HepG2 (cell line): ENCODE data around the gene GPX2. TPM values are rescaled to one million over a fixed set of nuclear protein-coding genes. Genes with fewer than 3 reads are reported as not detected.

ENCODE experiments used
- ARID2 ChIP-seq: sonication (generic); formaldehyde crosslinking; IDR thresholded peaks from 2 replicates; pipeline ENCODE4 v1.8.1; 2022; ENCODE audit warnings: mild to moderate bottlenecking, missing genetic modification reagents, borderline replicate concordance
- DR1 ChIP-seq: sonication (generic); formaldehyde crosslinking; IDR thresholded peaks from 2 replicates; pipeline ENCODE4 v1.8.0; 2021; ENCODE audit warnings: mild to moderate bottlenecking, missing genetic modification reagents, inconsistent platforms
- HNRNPK ChIP-seq: fragments of 200-400 bp; formaldehyde crosslinking; IDR thresholded peaks from 2 replicates; pipeline ENCODE4 v1.6.1; 2018; ENCODE audit warnings: low read length, low read depth, moderate library complexity, mild to moderate bottlenecking; ENCODE audit not compliant: poor library complexity, severe bottlenecking
- NFE2L1 ChIP-seq: sonication (generic); formaldehyde crosslinking; IDR thresholded peaks from 2 replicates; pipeline ENCODE4 v1.4.0; 2020; ENCODE audit warnings: missing genetic modification reagents, mild to moderate bottlenecking, borderline replicate concordance
- PHF20 ChIP-seq: sonication (generic); formaldehyde crosslinking; IDR thresholded peaks from 2 replicates; pipeline ENCODE4 v1.5.0; 2020; ENCODE audit warnings: mild to moderate bottlenecking, missing genetic modification reagents
- PHF5A ChIP-seq: IDR thresholded peaks from one replicate; pipeline ENCODE4 v1.6.1; 2018; ENCODE audit warnings: low read depth, missing genetic modification reagents; ENCODE audit not compliant: unreplicated experiment
- SRF ChIP-seq: IDR thresholded peaks from 2 replicates; pipeline ENCODE4 v1.6.1; 2011; ENCODE audit warnings: mild to moderate bottlenecking, low read depth, low read length, moderate library complexity
- TBX3 ChIP-seq: fragments of 450-650 bp; IDR thresholded peaks from 2 replicates; pipeline ENCODE4 v1.6.1; 2017; ENCODE audit warnings: antibody characterized with exemption, mild to moderate bottlenecking, inconsistent platforms, borderline replicate concordance
- ZNF10 ChIP-seq: sonication (generic); formaldehyde crosslinking; IDR thresholded peaks from 2 replicates; pipeline ENCODE4 v1.4.0; 2020; ENCODE audit warnings: mild to moderate bottlenecking, low read depth, missing genetic modification reagents, borderline replicate concordance
- ZNF224 ChIP-seq: sonication (generic); formaldehyde crosslinking; IDR thresholded peaks from 2 replicates; pipeline ENCODE4 v1.5.0; 2020; ENCODE audit warnings: mild to moderate bottlenecking, missing genetic modification reagents
- ZNF30 ChIP-seq: sonication (generic); formaldehyde crosslinking; IDR thresholded peaks from 2 replicates; pipeline ENCODE4 v1.5.0; 2020; ENCODE audit warnings: mild to moderate bottlenecking, missing genetic modification reagents
- ZNF333 ChIP-seq: sonication (generic); formaldehyde crosslinking; IDR thresholded peaks from 2 replicates; pipeline ENCODE4 v1.4.0; 2020; ENCODE audit warnings: mild to moderate bottlenecking, missing genetic modification reagents, borderline replicate concordance
- ZNF468 ChIP-seq: sonication (generic); formaldehyde crosslinking; IDR thresholded peaks from 2 replicates; pipeline ENCODE4 v1.8.0; 2022; ENCODE audit warnings: mild to moderate bottlenecking, moderate library complexity, missing genetic modification reagents
- ZNF552 ChIP-seq: sonication (generic); formaldehyde crosslinking; IDR thresholded peaks from 2 replicates; pipeline ENCODE4 v1.9.0; 2022; ENCODE audit warnings: missing genetic modification reagents, mild to moderate bottlenecking, borderline replicate concordance
- ZNF577 ChIP-seq: sonication (generic); formaldehyde crosslinking; IDR thresholded peaks from 2 replicates; pipeline ENCODE4 v1.4.0; 2020; ENCODE audit warnings: mild to moderate bottlenecking, low read depth, missing genetic modification reagents, borderline replicate concordance
- polyA plus RNA-seq, 8 experiments: library from polyadenylated mRNA; depleted of rRNA in 3 of 8; stranded (reverse) in 7 of 8; unstranded in 1 of 8; fragments of >200 nt; fragmentation: Illumina TruSeq in 4 of 8; extraction: Trizol in 4 of 8; gene quantifications; 2 replicates each; pipeline versions ENCODE4 v1.2.1 to v1.2.3, GENCODE V29; 2011 to 2016; ENCODE audit warnings: low read depth in 4 of 8, missing spikeins in 1 of 8, mixed read lengths in 1 of 8; ENCODE audit not compliant: insufficient read depth in 1 of 8
- total RNA-seq, 5 experiments: library from RNA; depleted of rRNA; stranded (reverse); fragments of >200 nt; fragmentation: Illumina TruSeq; extraction: Trizol; gene quantifications; 2 replicates each; pipeline ENCODE4 v1.2.3, GENCODE V29; 2016; ENCODE audit warnings: low read depth in 1 of 5
- TF ChIP-seq, protein P1 (sequence below): sonication (generic); formaldehyde crosslinking; IDR thresholded peaks from 2 replicates; pipeline ENCODE4 v1.9.0; 2021; ENCODE audit warnings: missing genetic modification reagents, mild to moderate bottlenecking, borderline replicate concordance
- TF ChIP-seq, protein P2 (sequence below): IDR thresholded peaks from 2 replicates; pipeline ENCODE4 v1.6.1; 2016
- TF ChIP-seq, protein P3 (sequence below): sonication (generic); formaldehyde crosslinking; IDR thresholded peaks from 2 replicates; pipeline ENCODE4 v1.8.0; 2022; ENCODE audit warnings: missing genetic modification reagents, low read depth, mild to moderate bottlenecking, borderline replicate concordance
- TF ChIP-seq, protein P4 (sequence below): sonication (generic); formaldehyde crosslinking; conservative IDR thresholded peaks from 2 replicates; pipeline ENCODE4 v1.8.0; 2022; ENCODE audit warnings: mild to moderate bottlenecking, moderate library complexity, missing genetic modification reagents
- TF ChIP-seq, protein P5 (sequence below): sonication (generic); formaldehyde crosslinking; IDR thresholded peaks from 2 replicates; pipeline ENCODE4 v1.5.0; 2020; ENCODE audit warnings: mild to moderate bottlenecking, missing genetic modification reagents

GPX2 gene
- total and polyA plus RNA-seq, 2 of the 13 experiments (the other 11 are each of a cell fraction or from before 2014, with no cell fraction given), result 526 to 674 TPM

DNA sequence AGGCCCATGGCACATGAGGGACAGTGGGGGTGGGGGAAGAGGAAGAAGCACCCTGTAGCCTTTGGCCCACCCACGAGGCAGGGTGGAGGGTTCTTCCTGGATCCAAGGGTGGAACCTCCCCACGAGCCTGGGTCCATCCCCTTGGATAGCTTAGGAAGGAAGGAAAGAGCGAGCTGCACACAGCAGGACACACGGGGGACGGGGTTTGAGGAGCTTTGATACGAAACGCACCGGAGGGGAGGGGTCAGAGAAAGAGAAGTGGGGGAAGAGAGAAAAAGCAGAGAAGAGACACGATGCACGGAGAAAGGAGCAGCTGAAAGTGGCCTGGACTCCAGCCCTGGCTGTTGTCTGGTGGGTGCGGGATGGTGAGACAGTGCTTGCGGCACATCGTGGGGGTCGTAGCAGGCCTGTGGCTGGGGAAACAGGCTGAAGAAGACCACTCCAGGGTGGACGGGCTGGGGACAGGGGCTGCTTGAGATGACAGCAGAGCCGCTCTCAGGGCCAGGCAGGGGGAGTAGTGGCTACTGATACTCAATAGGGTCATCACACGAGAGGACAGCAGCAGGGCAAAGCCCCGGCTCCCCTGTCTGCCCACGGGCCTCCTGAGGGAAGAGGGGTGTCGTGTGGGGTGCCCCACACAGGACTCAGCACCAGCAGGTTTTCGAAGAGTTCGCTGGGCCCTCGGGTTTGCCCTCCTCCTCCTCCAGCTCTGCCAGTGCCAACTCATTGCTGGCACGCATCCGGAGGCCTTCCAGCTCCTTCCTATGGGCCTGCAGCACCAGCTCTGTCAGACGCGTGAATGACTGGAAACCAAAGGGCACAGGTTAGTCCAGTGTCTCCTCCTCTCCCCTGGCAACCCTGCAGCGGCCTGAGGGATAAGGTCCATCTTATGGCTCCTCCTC lies 5.4 kb upstream of the GPX2 start (continued):
- TF ChIP-seq ZNF552 (CRISPR knock-in tag) (no peak), PHF20 (no peak), ZNF468 (CRISPR knock-in tag) (no peak), HNRNPK (no peak), ZNF577 (CRISPR knock-in tag) (no peak), DR1 (CRISPR knock-in tag) (no peak), ZNF224 (CRISPR knock-in tag) (no peak), ZNF10 (CRISPR knock-in tag) (no peak), ARID2 (CRISPR knock-in tag) (no peak), SRF (no peak), NFE2L1 (CRISPR knock-in tag) (no peak), ZNF30 (CRISPR knock-in tag) (no peak), ZNF333 (CRISPR knock-in tag) (no peak), TBX3 (no peak), PHF5A (CRISPR knock-in tag) (no peak)
- TF ChIP-seq, protein P1, sequence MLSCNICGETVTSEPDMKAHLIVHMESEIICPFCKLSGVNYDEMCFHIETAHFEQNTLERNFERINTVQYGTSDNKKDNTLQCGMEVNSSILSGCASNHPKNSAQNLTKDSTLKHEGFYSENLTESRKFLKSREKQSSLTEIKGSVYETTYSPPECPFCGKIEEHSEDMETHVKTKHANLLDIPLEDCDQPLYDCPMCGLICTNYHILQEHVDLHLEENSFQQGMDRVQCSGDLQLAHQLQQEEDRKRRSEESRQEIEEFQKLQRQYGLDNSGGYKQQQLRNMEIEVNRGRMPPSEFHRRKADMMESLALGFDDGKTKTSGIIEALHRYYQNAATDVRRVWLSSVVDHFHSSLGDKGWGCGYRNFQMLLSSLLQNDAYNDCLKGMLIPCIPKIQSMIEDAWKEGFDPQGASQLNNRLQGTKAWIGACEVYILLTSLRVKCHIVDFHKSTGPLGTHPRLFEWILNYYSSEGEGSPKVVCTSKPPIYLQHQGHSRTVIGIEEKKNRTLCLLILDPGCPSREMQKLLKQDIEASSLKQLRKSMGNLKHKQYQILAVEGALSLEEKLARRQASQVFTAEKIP, result no peak
- TF ChIP-seq, protein P2, sequence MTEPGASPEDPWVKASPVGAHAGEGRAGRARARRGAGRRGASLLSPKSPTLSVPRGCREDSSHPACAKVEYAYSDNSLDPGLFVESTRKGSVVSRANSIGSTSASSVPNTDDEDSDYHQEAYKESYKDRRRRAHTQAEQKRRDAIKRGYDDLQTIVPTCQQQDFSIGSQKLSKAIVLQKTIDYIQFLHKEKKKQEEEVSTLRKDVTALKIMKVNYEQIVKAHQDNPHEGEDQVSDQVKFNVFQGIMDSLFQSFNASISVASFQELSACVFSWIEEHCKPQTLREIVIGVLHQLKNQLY (CRISPR knock-in tag), result no peak
- TF ChIP-seq, protein P3, sequence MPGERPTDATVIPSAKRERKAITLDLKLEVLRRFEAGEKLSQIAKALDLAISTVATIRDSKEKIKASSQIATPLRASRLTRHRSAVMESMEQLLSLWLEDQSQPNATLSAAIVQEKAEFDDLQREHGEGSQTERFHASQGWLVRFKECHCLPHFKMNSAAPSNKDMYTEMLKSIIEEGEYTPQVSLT (CRISPR knock-in tag), result no peak
- TF ChIP-seq, protein P4, sequence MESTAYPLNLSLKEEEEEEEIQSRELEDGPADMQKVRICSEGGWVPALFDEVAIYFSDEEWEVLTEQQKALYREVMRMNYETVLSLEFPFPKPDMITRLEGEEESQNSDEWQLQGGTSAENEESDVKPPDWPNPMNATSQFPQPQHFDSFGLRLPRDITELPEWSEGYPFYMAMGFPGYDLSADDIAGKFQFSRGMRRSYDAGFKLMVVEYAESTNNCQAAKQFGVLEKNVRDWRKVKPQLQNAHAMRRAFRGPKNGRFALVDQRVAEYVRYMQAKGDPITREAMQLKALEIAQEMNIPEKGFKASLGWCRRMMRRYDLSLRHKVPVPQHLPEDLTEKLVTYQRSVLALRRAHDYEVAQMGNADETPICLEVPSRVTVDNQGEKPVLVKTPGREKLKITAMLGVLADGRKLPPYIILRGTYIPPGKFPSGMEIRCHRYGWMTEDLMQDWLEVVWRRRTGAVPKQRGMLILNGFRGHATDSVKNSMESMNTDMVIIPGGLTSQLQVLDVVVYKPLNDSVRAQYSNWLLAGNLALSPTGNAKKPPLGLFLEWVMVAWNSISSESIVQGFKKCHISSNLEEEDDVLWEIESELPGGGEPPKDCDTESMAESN (CRISPR knock-in tag), result no peak
- TF ChIP-seq, protein P5, sequence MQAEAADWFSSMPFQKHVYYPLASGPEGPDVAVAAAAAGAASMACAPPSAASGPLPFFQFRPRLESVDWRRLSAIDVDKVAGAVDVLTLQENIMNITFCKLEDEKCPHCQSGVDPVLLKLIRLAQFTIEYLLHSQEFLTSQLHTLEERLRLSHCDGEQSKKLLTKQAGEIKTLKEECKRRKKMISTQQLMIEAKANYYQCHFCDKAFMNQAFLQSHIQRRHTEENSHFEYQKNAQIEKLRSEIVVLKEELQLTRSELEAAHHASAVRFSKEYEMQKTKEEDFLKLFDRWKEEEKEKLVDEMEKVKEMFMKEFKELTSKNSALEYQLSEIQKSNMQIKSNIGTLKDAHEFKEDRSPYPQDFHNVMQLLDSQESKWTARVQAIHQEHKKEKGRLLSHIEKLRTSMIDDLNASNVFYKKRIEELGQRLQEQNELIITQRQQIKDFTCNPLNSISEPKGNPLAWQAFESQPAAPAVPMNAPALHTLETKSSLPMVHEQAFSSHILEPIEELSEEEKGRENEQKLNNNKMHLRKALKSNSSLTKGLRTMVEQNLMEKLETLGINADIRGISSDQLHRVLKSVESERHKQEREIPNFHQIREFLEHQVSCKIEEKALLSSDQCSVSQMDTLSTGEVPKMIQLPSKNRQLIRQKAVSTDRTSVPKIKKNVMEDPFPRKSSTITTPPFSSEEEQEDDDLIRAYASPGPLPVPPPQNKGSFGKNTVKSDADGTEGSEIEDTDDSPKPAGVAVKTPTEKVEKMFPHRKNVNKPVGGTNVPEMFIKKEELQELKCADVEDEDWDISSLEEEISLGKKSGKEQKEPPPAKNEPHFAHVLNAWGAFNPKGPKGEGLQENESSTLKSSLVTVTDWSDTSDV, result 0 out of 2 replicates have a peak, but pooled peaks have one; percentile 44
